B cell (primary cell): Measurements from ENCODE around the gene TAPBP. TPM values are rescaled to one million over a fixed set of nuclear protein-coding genes. Genes with fewer than 3 reads are reported as not detected.

Experiments used
- ATAC-seq: fragments of 200-7000 bp; cut with Tn5 transposase; one replicate; pipeline ENCODE4 v1.10.0; 2021; ENCODE audit warnings: low read depth, mild to moderate bottlenecking, moderate number of reproducible peaks, moderate library complexity
- CTCF ChIA-PET: fragments of 350-600 bp; sonication (Branson Sonifier 250); formaldehyde crosslinking; loops from one replicate; lab custom pipeline; 2021; ENCODE audit warnings: antibody characterized with exemption, inconsistent platforms; lab: Charles Lee
- POLR2A ChIA-PET: fragments of 350-600 bp; sonication (Branson Sonifier 250); formaldehyde crosslinking; loops from one replicate; lab custom pipeline; 2021; ENCODE audit warnings: antibody characterized with exemption; lab: Charles Lee
- DNase-seq: peaks from one replicate; pipeline ENCODE4 v3.0.0; 2013
- H2AFZ ChIP-seq: 2 replicates; pipeline ENCODE4 v1.6.1; 2012; ENCODE audit warnings: mild to moderate bottlenecking, low read depth, low read length; ENCODE audit not compliant: insufficient read depth, poor library complexity, severe bottlenecking
- H3K27ac ChIP-seq, 2 donors: 1 replicate in 1 of 2; 2 replicates in 1 of 2; pipeline ENCODE4 v1.5.1; 2012 to 2013; ENCODE audit warnings: low read length in 2 of 2, mild to moderate bottlenecking in 2 of 2, moderate library complexity in 1 of 2
- H3K27me3 ChIP-seq, 4 experiments: fragments of 200-600 bp in 1 of 4; sonication (generic) in 1 of 4; replicated peaks in 1 of 4; 1 replicate in 2 of 4; 2 replicates in 2 of 4; pipeline versions ENCODE4 v1.6.1 to v1.7.0; 2013 to 2016; ENCODE audit warnings: low read length in 3 of 4, mild to moderate bottlenecking in 2 of 4, mixed read lengths in 1 of 4, moderate library complexity in 1 of 4; ENCODE audit not compliant: insufficient read depth in 4 of 4, control insufficient read depth in 3 of 4; ENCODE audit errors: control extremely low read depth in 1 of 4
- H3K36me3 ChIP-seq, 2 experiments: replicated peaks in 1 of 2; 1 replicate in 1 of 2; 2 replicates in 1 of 2; pipeline versions ENCODE4 v1.6.1 to v1.7.1; 2013; ENCODE audit warnings: low read length in 1 of 2; ENCODE audit not compliant: insufficient read depth in 2 of 2, control insufficient read depth in 1 of 2; ENCODE audit errors: control extremely low read depth in 1 of 2, extremely low read depth in 1 of 2
- H3K4me1 ChIP-seq, 2 donors: fragments of 200-600 bp in 1 of 2; sonication (generic) in 1 of 2; 1 replicate in 1 of 2; 2 replicates in 1 of 2; pipeline versions ENCODE4 v1.5.1 to v1.6.1; 2013 to 2017; ENCODE audit warnings: low read length in 2 of 2; ENCODE audit not compliant: control insufficient read depth in 2 of 2, insufficient read depth in 2 of 2
- H3K4me2 ChIP-seq: replicated peaks from 2 replicates; pipeline ENCODE3; 2012; ENCODE audit warnings: mild to moderate bottlenecking, low read depth, low read length; ENCODE audit not compliant: poor library complexity, severe bottlenecking
- H3K4me3 ChIP-seq, 5 experiments: fragments of 200-600 bp in 1 of 5; sonication (generic) in 1 of 5; 1 replicate in 3 of 5; 2 replicates in 2 of 5; pipeline versions ENCODE4 v1.5.1 to v1.7.0; 2011 to 2016; ENCODE audit warnings: low read length in 4 of 5, mild to moderate bottlenecking in 4 of 5, low read depth in 2 of 5, control low read depth in 1 of 5, moderate library complexity in 1 of 5; ENCODE audit not compliant: insufficient read depth in 1 of 5; ENCODE audit errors: control extremely low read depth in 1 of 5, extremely low read depth in 1 of 5
- H3K79me2 ChIP-seq: fragments of 200-600 bp; sonication (generic); one replicate; pipeline ENCODE4 v1.6.0; 2016; ENCODE audit warnings: low read length; ENCODE audit not compliant: control insufficient read depth, insufficient read depth
- H3K9ac ChIP-seq: fragments of 200-600 bp; sonication (generic); 2 replicates; pipeline ENCODE4 v1.6.1; 2017; ENCODE audit warnings: mild to moderate bottlenecking, low read length, moderate library complexity
- H3K9me3 ChIP-seq, 3 donors: one replicate each; pipeline versions ENCODE4 v1.6.1 to v1.7.1; 2013; ENCODE audit warnings: low read length in 2 of 3; ENCODE audit not compliant: control insufficient read depth in 2 of 3, insufficient read depth in 1 of 3; ENCODE audit errors: control extremely low read depth in 1 of 3
- H4K20me1 ChIP-seq: 2 replicates; pipeline ENCODE4 v1.6.0; 2012; ENCODE audit warnings: mild to moderate bottlenecking, low read length; ENCODE audit not compliant: insufficient read depth, control insufficient read depth, poor library complexity, severe bottlenecking
- H3K27ac Mint-ChIP-seq: one replicate; pipeline ENCODE4 v1.8.0; 2021; ENCODE audit warnings: mixed read lengths
- H3K27me3 Mint-ChIP-seq: one replicate; pipeline ENCODE4 v1.8.0; 2021; ENCODE audit warnings: mixed read lengths
- H3K4me1 Mint-ChIP-seq: one replicate; pipeline ENCODE4 v1.8.0; 2021; ENCODE audit warnings: mixed read lengths
- H3K4me3 Mint-ChIP-seq: one replicate; pipeline ENCODE4 v1.8.0; 2021; ENCODE audit warnings: mixed read lengths
- H3K9me3 Mint-ChIP-seq: one replicate; pipeline ENCODE4 v1.8.0; 2022; ENCODE audit warnings: mixed read lengths; ENCODE audit not compliant: insufficient read depth
- CTCF ChIP-seq: fragments of 200-600 bp; IDR thresholded peaks from one replicate; pipeline ENCODE4 v1.8.0; 2022; ENCODE audit warnings: antibody characterized with exemption, mild to moderate bottlenecking
- EZH2 ChIP-seq: IDR thresholded peaks from 2 replicates; pipeline ENCODE4 v1.6.1; 2012; ENCODE audit warnings: borderline replicate concordance, low read depth, mild to moderate bottlenecking, moderate library complexity, low read length; ENCODE audit not compliant: insufficient read depth, poor library complexity, severe bottlenecking
- WGBS: methylation state at CpG from one replicate; pipeline ENCODE4 v1.1.5; 2013; ENCODE audit warnings: missing lambda C conversion rate; ENCODE audit not compliant: insufficient coverage; 5-methylcytosine and 5-hydroxymethylcytosine counted together
- intact Hi-C: fragments of 100-400 bp; cut with micrococcal nuclease; formaldehyde crosslinking; loops from one replicate; pipeline ENCODE4 v1.10.0; 2022
- polyA plus RNA-seq: library from polyadenylated mRNA; depleted of rRNA; stranded (reverse); fragments of >200 nt; gene quantifications from 2 replicates; pipeline ENCODE4 v1.2.3, GENCODE V29; 2012
- total RNA-seq, 2 donors: library from RNA; stranded (reverse); fragments of 120-200 nt in 1 of 2; gene quantifications; 1 replicate in 1 of 2; 2 replicates in 1 of 2; pipeline versions ENCODE4 v1.2.3 to v1.2.4, GENCODE V29; 2013 to 2022

The TAPBP gene
- total and polyA plus RNA-seq, 2 donors (not counting 1 experiment from before 2014, with no cell fraction given): 302 to 310 TPM

GRCh38 chr6:33315793-33316602 is 2.1 kb upstream of the TAPBP start:
- peak; percentile 42 for DNase-seq

More at GRCh38 chr6:33315793-33316602, 2.1 kb upstream of the TAPBP start:
- no peak for ATAC-seq
- Histone ChIP-seq H3K9ac (no peak overlapping the region), H3K9me3 (no peaks in the 10 kb centered on the region), H3K4me3 (no peak overlapping the region), H4K20me1 (peaks cover 47% of the 10 kb centered on the region), H2AFZ (no peak overlapping the region), H3K27me3 (no peaks in the 10 kb centered on the region), H3K4me2 (peak overlapping the region; percentile 99), H3K36me3 (peaks cover 3 to 54% of the 10 kb centered on the region in 2 experiments), H3K27ac (peak overlapping the region; percentile 97 to 100), H3K79me2 (peaks cover 90% of the 10 kb centered on the region), H3K4me1 (peaks cover 67 to 79% of the 10 kb centered on the region in 2 donors)
- intact Hi-C loops: no loop called here
- Mint-ChIP-seq H3K4me3 (peak overlapping the region; percentile 100), H3K9me3 (no peaks in the 10 kb centered on the region), H3K4me1 (peaks cover 80% of the 10 kb centered on the region), H3K27ac (peak overlapping the region; percentile 98), H3K27me3 (no peaks in the 10 kb centered on the region)
- WGBS: 98% methylated on average over 12 of the region's 17 CpGs
- CTCF ChIA-PET: interaction anchor here (0.5 to 5.3 kb wide), 3 partner anchors 10 to 1485 kb away, joined by 3 to 50 read pairs (median 3); no protein-coding TSS in a partner anchor
- POLR2A ChIA-PET: interaction anchor here (0.6 to 2.3 kb wide), 4 partner anchors 10 to 38 kb away, joined by 3 to 24 read pairs (median 8); partner anchors contain the start of genes B3GALT4 and WDR46
- TF ChIP-seq EZH2: no peak
- no peak for TF ChIP-seq CTCF
